ENCODE measurements around the gene EDIL3.

GRCh38 chr5:84397385-84397784 is 12.7 kb upstream of the EDIL3 start:
- no peak for TF ChIP-seq POLR2AphosphoS5 (IDR thresholded peaks at IDR 0.05; ENCODE audit: low read depth, low read length)
- TF ChIP-seq CTCF (IDR thresholded peaks at IDR 0.05): no peak
- TF ChIP-seq REST (IDR thresholded peaks at IDR 0.05; ENCODE audit: insufficient read depth in 1 of 2, low read depth in 2 of 2, low read length in 1 of 2): no peak
- no peak for TF ChIP-seq SIN3A (IDR thresholded peaks at IDR 0.05; ENCODE audit: borderline replicate concordance, insufficient read depth, low read depth, low read length)
